Neuronal stem cell (in vitro differentiated cells): Measurements from ENCODE around the gene SLC39A11.

ENCODE experiments used
- DNase-seq: peaks from one replicate; pipeline ENCODE4 v3.0.0-alpha.2; 2013; ENCODE audit warnings: low spot score
- H2AFZ ChIP-seq: one replicate; pipeline ENCODE4 v1.6.1; 2013; ENCODE audit warnings: mild to moderate bottlenecking, low read length, inconsistent platforms
- H2AK5ac ChIP-seq: 2 replicates; pipeline ENCODE4 v1.6.1; 2013; ENCODE audit warnings: low read depth, mild to moderate bottlenecking, inconsistent platforms, low read length, moderate library complexity, mixed read lengths
- H2BK120ac ChIP-seq: 2 replicates; pipeline ENCODE4 v1.6.1; 2013; ENCODE audit warnings: low read depth, mild to moderate bottlenecking, inconsistent platforms, low read length, moderate library complexity, mixed read lengths
- H2BK12ac ChIP-seq: one replicate; pipeline ENCODE4 v1.6.1; 2013; ENCODE audit warnings: low read length, inconsistent platforms
- H2BK15ac ChIP-seq: 2 replicates; pipeline ENCODE4 v1.6.1; 2013; ENCODE audit warnings: mild to moderate bottlenecking, low read length, inconsistent platforms, mixed read lengths
- H2BK5ac ChIP-seq: one replicate; pipeline ENCODE4 v1.6.1; 2013; ENCODE audit warnings: inconsistent platforms, mild to moderate bottlenecking, low read length, moderate library complexity
- H3K14ac ChIP-seq: one replicate; pipeline ENCODE4 v1.6.1; 2013; ENCODE audit warnings: low read length, inconsistent platforms
- H3K18ac ChIP-seq: 2 replicates; pipeline ENCODE4 v1.6.1; 2013; ENCODE audit warnings: low read length, inconsistent platforms
- H3K23ac ChIP-seq: 2 replicates; pipeline ENCODE4 v1.6.1; 2013; ENCODE audit warnings: low read depth, mild to moderate bottlenecking, mixed read lengths, low read length, inconsistent platforms; ENCODE audit not compliant: poor library complexity
- H3K27ac ChIP-seq: replicated peaks from 3 replicates; pipeline ENCODE4 v1.5.1; 2013; ENCODE audit warnings: low read length, inconsistent platforms
- H3K27me3 ChIP-seq, 3 experiments: 2 replicates each; pipeline ENCODE4 v1.6.1; 2013; ENCODE audit warnings: low read length in 3 of 3, mild to moderate bottlenecking in 2 of 3, inconsistent platforms in 1 of 3, low read depth in 1 of 3, mixed read lengths in 1 of 3, moderate library complexity in 1 of 3; ENCODE audit not compliant: control insufficient read depth in 3 of 3, insufficient read depth in 3 of 3
- H3K36me3 ChIP-seq, 2 donors: replicated peaks in 1 of 2; 2 replicates each; pipeline ENCODE4 v1.6.1; 2013; ENCODE audit warnings: low read length in 2 of 2; ENCODE audit not compliant: control insufficient read depth in 2 of 2, insufficient read depth in 2 of 2
- H3K4ac ChIP-seq: 2 replicates; pipeline ENCODE4 v1.6.1; 2013; ENCODE audit warnings: inconsistent platforms, mild to moderate bottlenecking, low read length, moderate library complexity
- H3K4me1 ChIP-seq, 2 donors: 1 replicate in 1 of 2; 2 replicates in 1 of 2; pipeline ENCODE4 v1.6.1; 2013; ENCODE audit warnings: low read length in 2 of 2, low read depth in 1 of 2; ENCODE audit not compliant: control insufficient read depth in 2 of 2, insufficient read depth in 1 of 2
- H3K4me2 ChIP-seq: one replicate; pipeline ENCODE4 v1.6.1; 2013; ENCODE audit warnings: mild to moderate bottlenecking, low read length, inconsistent platforms; ENCODE audit not compliant: insufficient read depth, poor library complexity, severe bottlenecking
- H3K4me3 ChIP-seq, 2 donors: 2 replicates each; pipeline ENCODE4 v1.5.1; 2013; ENCODE audit warnings: low read length in 2 of 2, mild to moderate bottlenecking in 2 of 2, inconsistent platforms in 1 of 2, moderate library complexity in 1 of 2
- H3K79me1 ChIP-seq: one replicate; pipeline ENCODE4 v1.6.1; 2013; ENCODE audit warnings: low read depth, mild to moderate bottlenecking, inconsistent platforms, low read length, moderate library complexity
- H3K9ac ChIP-seq: one replicate; pipeline ENCODE4 v1.6.1; 2013; ENCODE audit warnings: mild to moderate bottlenecking, low read depth, low read length, inconsistent platforms; ENCODE audit not compliant: poor library complexity
- H3K9me3 ChIP-seq, 2 donors: replicated peaks in 1 of 2; 2 replicates each; pipeline versions ENCODE3 to v1.6.1; 2013; ENCODE audit warnings: low read length in 2 of 2, mild to moderate bottlenecking in 2 of 2, inconsistent platforms in 1 of 2, low read depth in 1 of 2, mixed read lengths in 1 of 2, moderate library complexity in 1 of 2; ENCODE audit not compliant: control insufficient read depth in 2 of 2, insufficient read depth in 1 of 2
- H4K8ac ChIP-seq: one replicate; pipeline ENCODE4 v1.6.1; 2013; ENCODE audit warnings: low read depth, mild to moderate bottlenecking, inconsistent platforms, low read length, moderate library complexity
- H4K91ac ChIP-seq: one replicate; pipeline ENCODE4 v1.6.1; 2013; ENCODE audit warnings: low read length, low read depth, mild to moderate bottlenecking, inconsistent platforms; ENCODE audit not compliant: poor library complexity
- WGBS, 2 donors: extraction: QIAGEN DNeasy Blood & Tissue Kit; methylation state at CpG; one replicate each; pipeline ENCODE4 v1.1.7; 2013; ENCODE audit warnings: missing lambda C conversion rate in 2 of 2, mixed read lengths in 1 of 2; ENCODE audit not compliant: insufficient read length in 2 of 2, insufficient replicate concordance in 1 of 2; ENCODE audit errors: extremely low coverage in 2 of 2; 5-methylcytosine and 5-hydroxymethylcytosine counted together

SLC39A11 gene

DNA sequence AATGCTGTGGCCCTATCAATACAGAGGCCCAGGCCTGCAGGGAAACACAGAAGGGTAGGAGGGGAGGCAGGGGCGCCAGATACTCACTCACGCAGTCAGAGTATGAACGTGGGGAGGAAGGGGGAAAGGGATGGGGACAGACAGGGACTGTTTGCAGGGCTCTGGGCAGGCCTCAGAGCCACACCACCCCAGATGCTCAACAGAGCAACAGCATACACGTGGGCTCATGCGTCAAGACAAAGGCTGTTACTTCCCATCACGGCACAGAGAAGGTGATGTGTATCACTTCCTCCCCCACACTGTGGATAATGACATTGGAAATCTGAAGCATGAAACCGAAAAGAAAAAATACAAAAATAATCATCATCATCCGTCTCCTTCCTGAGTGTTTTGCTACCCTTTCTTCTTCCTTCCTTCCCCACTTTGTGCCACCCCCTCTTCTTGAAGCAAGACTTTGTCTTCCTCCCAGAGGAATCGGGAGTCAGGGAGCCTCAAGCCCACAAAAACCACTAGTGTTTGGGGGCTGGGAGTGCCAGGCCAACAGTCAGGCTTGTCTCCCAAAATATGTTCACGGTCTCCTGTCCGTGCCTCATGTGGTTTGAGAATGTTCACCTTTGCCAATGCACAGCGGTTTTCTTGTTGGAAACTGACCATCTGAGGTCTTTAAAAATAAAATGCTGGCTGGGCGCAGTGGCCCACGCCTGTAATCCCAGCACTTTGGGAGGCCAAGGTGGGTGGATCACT lies 20.1 kb downstream of the SLC39A11 start:
- H3K36me3 ChIP-seq = no peaks in the 10 kb centered on the region
- H3K4ac ChIP-seq = no peak overlapping the region
- no peak overlapping the region for H3K18ac ChIP-seq
- no peak overlapping the region for H2BK5ac ChIP-seq
- H3K4me3 ChIP-seq = no peak overlapping the region
- H3K4me1 ChIP-seq = peaks cover 0 to 3% of the 10 kb centered on the region in 2 donors
- no CpG with 5 or more reads among the region's 14 CpGs for WGBS, 2 donors
- no peak overlapping the region for H3K4me2 ChIP-seq
- no peak overlapping the region for H2AK5ac ChIP-seq
- no peak overlapping the region for H3K23ac ChIP-seq
- H4K91ac ChIP-seq = no peak overlapping the region
- H2AFZ ChIP-seq = no peak overlapping the region
- H2BK12ac ChIP-seq = no peak overlapping the region
- H3K9me3 ChIP-seq = peaks cover 0 to 8% of the 10 kb centered on the region in 2 donors
- H3K79me1 ChIP-seq = no peaks in the 10 kb centered on the region
- H2BK120ac ChIP-seq = no peak overlapping the region
- no peaks in the 10 kb centered on the region for H3K27me3 ChIP-seq
- DNase-seq = no peak
- H3K27ac ChIP-seq = no peak overlapping the region
- H2BK15ac ChIP-seq = no peak overlapping the region
- no peak overlapping the region for H3K9ac ChIP-seq
- no peak overlapping the region for H3K14ac ChIP-seq
- no peak overlapping the region for H4K8ac ChIP-seq

GRCh38 chr17:73071066-73071999 lies 21.2 kb downstream of the SLC39A11 start:
- H3K4me3 ChIP-seq = no peak overlapping the region
- no peak overlapping the region for H3K18ac ChIP-seq
- H2BK120ac ChIP-seq = no peak overlapping the region
- H3K36me3 ChIP-seq = no peaks in the 10 kb centered on the region
- no peak overlapping the region for H3K9ac ChIP-seq
- H3K4me1 ChIP-seq = peaks cover 0 to 3% of the 10 kb centered on the region in 2 donors
- H3K27ac ChIP-seq = no peak overlapping the region
- H2BK12ac ChIP-seq = no peak overlapping the region
- H3K14ac ChIP-seq = no peak overlapping the region
- no peaks in the 10 kb centered on the region for H3K79me1 ChIP-seq
- no peak overlapping the region for H2AFZ ChIP-seq
- no peak overlapping the region for H3K4me2 ChIP-seq
- no CpG with 5 or more reads among the region's 8 CpGs for WGBS, 2 donors
- no peak overlapping the region for H3K23ac ChIP-seq
- H4K8ac ChIP-seq = no peak overlapping the region
- no peak overlapping the region for H2BK5ac ChIP-seq
- no peak overlapping the region for H2BK15ac ChIP-seq
- no peaks in the 10 kb centered on the region for H3K27me3 ChIP-seq
- no peak overlapping the region for H3K4ac ChIP-seq
- no peak overlapping the region for H4K91ac ChIP-seq
- no peak for DNase-seq
- H3K9me3 ChIP-seq = peaks cover 0 to 8% of the 10 kb centered on the region in 2 donors
- no peak overlapping the region for H2AK5ac ChIP-seq

GRCh38 chr17:73069841-73070240 lies 22.6 kb downstream of the SLC39A11 start:
- Histone ChIP-seq H2BK5ac (no peak overlapping the region), H3K14ac (no peak overlapping the region), H3K27ac (no peak overlapping the region), H4K8ac (no peak overlapping the region), H3K4me2 (no peak overlapping the region), H3K36me3 (no peaks in the 10 kb centered on the region), H2AFZ (no peak overlapping the region), H3K23ac (no peak overlapping the region), H3K4me3 (no peak overlapping the region), H2BK15ac (no peak overlapping the region), H3K4ac (no peak overlapping the region), H2AK5ac (no peak overlapping the region), H2BK12ac (no peak overlapping the region), H2BK120ac (no peak overlapping the region), H3K27me3 (no peaks in the 10 kb centered on the region), H3K18ac (no peak overlapping the region), H3K9ac (no peak overlapping the region), H3K79me1 (no peaks in the 10 kb centered on the region), H3K4me1 (peaks cover 0 to 3% of the 10 kb centered on the region in 2 donors), H3K9me3 (peaks cover 0 to 8% of the 10 kb centered on the region in 2 donors), H4K91ac (no peak overlapping the region)
- WGBS, 2 donors = no CpG with 5 or more reads among the region's 3 CpGs
- DNase-seq = no peak

DNA sequence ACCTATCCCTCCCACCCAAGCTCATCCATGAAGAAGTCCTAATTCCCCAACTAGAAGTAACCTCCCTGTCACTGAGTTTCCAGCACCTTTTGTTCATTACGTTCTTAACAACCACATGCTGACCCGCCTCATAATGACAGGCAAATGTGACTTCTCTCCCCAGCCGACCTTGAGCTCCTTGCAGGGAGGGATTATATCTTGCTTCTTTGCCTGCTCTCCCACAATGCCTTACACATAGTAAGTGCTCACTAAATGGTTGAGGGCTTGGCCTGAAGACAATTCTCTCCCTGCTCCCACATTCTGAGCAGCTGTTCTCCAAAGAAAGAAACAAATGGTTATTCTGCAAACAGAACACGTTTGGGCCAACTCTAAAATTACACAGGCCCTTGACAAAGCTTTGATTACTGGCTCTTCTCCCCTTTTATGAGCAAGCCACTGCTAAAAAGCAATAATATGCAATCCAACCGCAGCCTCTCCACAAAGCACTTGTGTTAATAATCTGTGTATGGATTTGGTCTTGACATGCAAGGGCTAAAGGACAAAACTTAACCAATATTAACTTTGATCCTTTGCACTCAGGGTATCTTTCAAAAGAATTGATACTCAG lies 23.2 kb downstream of the SLC39A11 start:
- no peak for DNase-seq
- H3K4me3 ChIP-seq = no peak overlapping the region
- no peak overlapping the region for H4K8ac ChIP-seq
- H2AFZ ChIP-seq = no peak overlapping the region
- peaks cover 0 to 8% of the 10 kb centered on the region in 2 donors for H3K9me3 ChIP-seq
- H2BK12ac ChIP-seq = no peak overlapping the region
- no peaks in the 10 kb centered on the region for H3K36me3 ChIP-seq
- H2BK5ac ChIP-seq = no peak overlapping the region
- no peaks in the 10 kb centered on the region for H3K27me3 ChIP-seq
- H3K14ac ChIP-seq = no peak overlapping the region
- H2BK120ac ChIP-seq = no peak overlapping the region
- H3K27ac ChIP-seq = no peak overlapping the region
- no peak overlapping the region for H3K4ac ChIP-seq
- WGBS, 2 donors = no CpG with 5 or more reads among the region's 5 CpGs
- H3K79me1 ChIP-seq = no peaks in the 10 kb centered on the region
- no peak overlapping the region for H3K4me2 ChIP-seq
- no peak overlapping the region for H3K9ac ChIP-seq
- H3K18ac ChIP-seq = no peak overlapping the region
- H3K4me1 ChIP-seq = peaks cover 0 to 3% of the 10 kb centered on the region in 2 donors
- H2BK15ac ChIP-seq = no peak overlapping the region
- H3K23ac ChIP-seq = no peak overlapping the region
- no peak overlapping the region for H2AK5ac ChIP-seq
- no peak overlapping the region for H4K91ac ChIP-seq
